ENCODE measurements around the gene SLC39A10. TPM values are rescaled to one million over a fixed set of nuclear protein-coding genes. Genes with fewer than 3 reads are reported as not detected.

The SLC39A10 gene
- total and polyA plus RNA-seq, 9 of the 15 experiments (the other 6 are each of a cell fraction or from before 2014, with no cell fraction given), result 12.5 to 40.1 (median 23.1) TPM

- POLR2A ChIA-PET, result no interaction called here
- no peak for DNase-seq (ENCODE audit: extremely low read depth in 1 of 4, low spot score in 3 of 4)
- H3K4me2 ChIP-seq (ENCODE audit: insufficient read depth, low read length), result no peak overlapping the region
- no peaks in the 10 kb centered on the region for H3K36me3 ChIP-seq (ENCODE audit: control insufficient read depth, insufficient read depth, low read length)
- CTCF ChIA-PET (ENCODE audit: low intra/inter-chr PET ratio), result no interaction called here
- BruUV-seq (replicated peaks), result no TSS peak
- no peak overlapping the region for H3K4me3 ChIP-seq
- intact Hi-C loops (cut with micrococcal nuclease) (no loop called here), in situ Hi-C loops (cut with MboI) (no loop called here)
- H3K4me1 ChIP-seq (replicated peaks in 1 of 2; ENCODE audit: control insufficient read depth in 2 of 2, insufficient read depth in 2 of 2, low read length in 2 of 2), result peaks cover 0 to 10% of the 10 kb centered on the region in 2 experiments; a peak in 2 of 5 replicates
- no peak for ATAC-seq
- no peaks in the 10 kb centered on the region for H3K27me3 ChIP-seq (ENCODE audit: control insufficient read depth in 2 of 2, insufficient read depth in 2 of 2, low read length in 2 of 2)
- no peak overlapping the region for H3K27ac ChIP-seq (ENCODE audit: extremely low read depth, low read depth, low read length)
- H3K9ac ChIP-seq (ENCODE audit: insufficient read depth in 1 of 2, low read depth in 2 of 2, low read length in 2 of 2), result no peak overlapping the region
- H3K79me2 ChIP-seq (ENCODE audit: control insufficient read depth, insufficient read depth, low read length), result no peaks in the 10 kb centered on the region
- H3K9me1 ChIP-seq (ENCODE audit: control insufficient read depth, insufficient read depth, low read length), result no peaks in the 10 kb centered on the region
- no peaks in the 10 kb centered on the region for H3K9me3 ChIP-seq (replicated peaks; ENCODE audit: control insufficient read depth, insufficient read depth, low read depth, low read length)
- no peak overlapping the region for H2AFZ ChIP-seq (ENCODE audit: low read depth, low read length)
- no peak for TF ChIP-seq JUNB (CRISPR knock-in tag; conservative IDR thresholded peaks at IDR 0.05)
- no peak for TF ChIP-seq CREB3 (tag; conservative IDR thresholded peaks at IDR 0.05; ENCODE audit: low read depth)
- TF ChIP-seq GATAD2B (IDR thresholded peaks at IDR 0.05; ENCODE audit: borderline replicate concordance), result no peak
- TF ChIP-seq TEAD4 (IDR thresholded peaks at IDR 0.05; ENCODE audit: low read length), result no peak
- no peak for TF ChIP-seq TEAD4 (CRISPR knock-in tag; IDR thresholded peaks at IDR 0.05; ENCODE audit: borderline replicate concordance)
- no peak for TF ChIP-seq MAZ (CRISPR knock-in tag; conservative IDR thresholded peaks at IDR 0.05 in 1 of 2, IDR thresholded peaks at IDR 0.05 in 1 of 2)
- no peak for TF ChIP-seq JUND (IDR thresholded peaks at IDR 0.05; ENCODE audit: borderline replicate concordance, low read depth, low read length)
- TF ChIP-seq JUND (tag; IDR thresholded peaks at IDR 0.05; ENCODE audit: borderline replicate concordance, low read depth, low read length), result no peak
- TF ChIP-seq HNRNPUL1 (IDR thresholded peaks at IDR 0.05; ENCODE audit: low read length), result no peak
- no peak for TF ChIP-seq ELF4 (CRISPR knock-in tag; IDR thresholded peaks at IDR 0.05)
- TF ChIP-seq PBX2 (CRISPR knock-in tag; IDR thresholded peaks at IDR 0.05; ENCODE audit: low read depth), result no peak
- no peak for TF ChIP-seq PBX2 (tag; conservative IDR thresholded peaks at IDR 0.05; ENCODE audit: low read depth)
- no peak for TF ChIP-seq ZBTB12 (CRISPR knock-in tag; IDR thresholded peaks at IDR 0.05)
- TF ChIP-seq KAT2B (IDR thresholded peaks at IDR 0.05; ENCODE audit: low read depth, low read length), result no peak
- no peak for FAIRE-seq
- no peaks in the 10 kb centered on the region for H4K20me1 ChIP-seq (replicated peaks; ENCODE audit: control insufficient read depth, insufficient read depth, low read length)
These were observed 46.3 kb upstream of the SLC39A10 start for GRCh38 chr2:195610717-195611116.

Data from K562 (cell line).